T47D (cell line): ENCODE results near the gene MCU.
"Not testable (repeated sequence)": the region's sequence is repeated elsewhere in the genome, so short reads cannot be mapped to it uniquely, and the experiment has no call there.

ENCODE experiments used
- DNase-seq, 2 experiments: peaks; one replicate each; pipeline versions ENCODE4 v3.0.0 to v3.0.0-alpha.2; 2011 to 2012; ENCODE audit warnings: low read depth in 1 of 2, low spot score in 1 of 2
- JUND ChIP-seq: IDR thresholded peaks from 2 replicates; pipeline ENCODE4 v1.6.1; 2012; ENCODE audit warnings: low read depth
- in situ Hi-C: cut with HindIII; loops from 2 replicates; pipeline ENCODE4 v1.10.0; 2016; ENCODE audit warnings: low sequenced_read_pairs, low pct_unique_long_range_greater_than_20kb

The MCU gene

DNA sequence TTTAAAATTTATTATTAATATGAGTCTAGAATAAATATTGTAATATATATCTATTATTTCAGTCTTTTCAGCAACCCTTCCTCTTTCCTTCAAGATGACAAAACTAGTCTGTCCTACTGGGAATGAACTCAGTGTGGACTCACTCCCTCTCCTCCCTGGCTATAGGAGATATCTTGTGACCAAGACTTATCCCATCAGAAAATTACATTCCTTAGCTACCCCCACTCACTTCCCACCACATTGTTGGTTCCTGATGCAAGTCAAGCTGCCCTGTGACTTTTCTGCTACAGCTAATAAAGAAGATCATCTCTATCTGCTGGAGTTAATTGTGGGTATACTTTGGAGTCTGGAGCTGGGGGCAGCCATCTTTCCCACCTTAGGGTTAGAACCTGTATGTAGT lies 28.0 kb upstream of the MCU start:
- DNase-seq, result no peak
- in situ Hi-C loops, result no loop called here

DNA sequence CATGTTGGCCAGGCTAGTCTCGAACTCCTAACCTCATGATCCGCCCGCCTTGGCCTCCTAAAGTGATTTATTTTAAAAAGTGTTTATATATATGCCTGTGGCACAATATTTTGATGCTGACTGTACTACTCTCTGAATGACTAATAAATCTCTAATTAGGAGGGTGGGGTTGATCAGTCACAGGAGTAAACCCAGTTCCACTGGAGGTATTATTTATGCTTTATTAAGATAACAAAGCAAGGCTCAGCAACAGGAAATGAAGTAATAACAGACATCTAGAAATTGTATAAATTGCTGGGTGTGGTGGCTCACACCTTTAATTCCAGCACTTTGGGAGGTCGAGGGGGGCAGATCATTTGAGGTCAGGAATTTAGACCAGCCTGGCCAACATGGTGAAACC lies 26.0 kb upstream of the MCU start:
- TF ChIP-seq JUND, result no peak
- no peak for DNase-seq
- in situ Hi-C loops, result no loop called here

More for the DNA sequence above, 28.0 kb upstream of the MCU start:
- TF ChIP-seq JUND, result no peak

DNA sequence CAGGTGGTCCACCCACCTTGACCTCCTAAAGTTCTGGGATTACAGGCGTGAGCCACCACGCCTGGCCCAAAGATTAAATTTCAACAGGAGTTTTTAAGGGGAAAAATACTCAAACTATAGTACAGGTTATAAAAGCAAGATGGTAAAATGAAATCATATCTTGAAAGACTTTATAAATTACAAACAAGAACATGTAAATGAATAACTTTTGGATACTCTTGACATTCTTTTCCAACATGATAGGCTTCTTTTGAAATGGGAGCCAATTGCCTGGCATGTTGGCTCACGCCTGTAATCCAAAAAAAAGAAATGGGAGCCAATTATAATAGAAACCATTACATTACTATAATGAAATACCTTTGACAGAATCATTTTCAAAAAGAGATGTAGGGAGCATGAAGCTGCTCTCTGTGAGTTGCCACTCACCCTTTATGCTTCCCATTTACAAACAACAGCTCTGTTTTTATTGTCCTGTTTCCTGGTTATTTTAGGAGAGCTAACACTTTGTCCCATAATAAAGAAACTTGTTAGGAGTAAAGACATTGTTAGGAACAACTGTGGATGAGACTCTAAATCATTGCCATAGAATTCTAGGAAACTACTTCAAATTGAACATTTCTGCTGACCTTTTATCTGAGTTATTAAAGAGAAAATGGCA lies 24.6 kb upstream of the MCU start:
- in situ Hi-C loops, result no loop called here
- no peak for DNase-seq
- TF ChIP-seq JUND, result no peak

DNA sequence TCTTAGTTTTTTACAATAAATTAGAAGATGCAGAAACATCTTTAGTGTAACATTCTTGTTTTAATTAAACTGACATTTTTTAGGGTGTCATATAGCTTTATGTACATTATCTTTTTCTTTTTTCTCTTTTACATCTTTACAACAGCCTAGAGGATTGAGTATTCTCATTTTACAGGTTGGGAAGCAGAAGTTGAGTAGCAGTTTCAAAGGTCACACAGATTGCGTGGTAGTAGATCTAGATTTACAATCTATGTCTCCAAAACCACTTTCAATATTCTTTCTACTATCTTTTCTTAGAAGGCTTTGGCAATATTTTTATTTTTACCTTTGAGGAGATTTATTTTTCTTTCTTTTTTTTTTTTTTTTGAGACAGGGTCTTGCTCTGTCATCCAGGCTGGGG lies 18.7 kb upstream of the MCU start:
- no peak for TF ChIP-seq JUND
- in situ Hi-C loops, result no loop called here
- DNase-seq, result no peak

DNA sequence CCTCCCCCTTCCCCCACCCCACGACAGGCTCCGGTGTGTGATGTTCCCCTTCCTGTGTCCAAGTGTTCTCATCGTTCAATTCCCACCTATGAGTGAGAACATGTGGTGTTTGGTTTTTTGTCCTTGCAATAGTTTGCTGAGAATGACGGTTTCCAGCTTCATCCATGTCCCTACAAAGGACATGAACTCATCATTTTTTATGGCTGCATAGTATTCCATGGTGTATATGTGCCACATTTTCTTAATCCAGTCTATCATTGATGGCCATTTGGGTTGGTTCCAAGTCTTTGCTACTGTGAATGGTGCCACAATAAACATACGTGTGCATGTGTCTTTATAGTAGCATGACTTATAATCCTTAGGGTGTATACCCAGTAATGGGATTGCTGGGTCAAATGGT lies 17.8 kb upstream of the MCU start:
- in situ Hi-C loops, DNase-seq: not testable (repeated sequence)

DNA sequence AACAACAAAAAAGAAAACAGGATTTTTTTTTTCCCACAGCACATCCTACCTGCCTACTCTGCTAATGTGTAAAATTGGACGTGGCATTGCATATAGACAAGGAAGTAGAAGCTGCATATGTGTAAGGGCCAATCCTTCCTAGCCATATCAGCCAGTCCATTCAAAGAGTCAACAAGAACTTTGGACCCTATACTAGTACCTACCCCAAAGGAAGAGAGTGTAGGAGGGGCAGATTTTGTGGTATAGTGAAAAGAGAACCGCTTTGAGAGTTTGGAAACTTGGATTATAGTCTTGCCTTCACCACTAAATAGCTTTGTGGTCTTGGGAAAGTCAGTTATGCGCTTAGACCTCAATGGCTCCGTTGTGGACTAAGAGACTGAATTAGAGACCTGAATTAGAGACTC lies 12.1 kb upstream of the MCU start:
- TF ChIP-seq JUND, result no peak
- in situ Hi-C loops, result no loop called here
- DNase-seq, result no peak

DNA sequence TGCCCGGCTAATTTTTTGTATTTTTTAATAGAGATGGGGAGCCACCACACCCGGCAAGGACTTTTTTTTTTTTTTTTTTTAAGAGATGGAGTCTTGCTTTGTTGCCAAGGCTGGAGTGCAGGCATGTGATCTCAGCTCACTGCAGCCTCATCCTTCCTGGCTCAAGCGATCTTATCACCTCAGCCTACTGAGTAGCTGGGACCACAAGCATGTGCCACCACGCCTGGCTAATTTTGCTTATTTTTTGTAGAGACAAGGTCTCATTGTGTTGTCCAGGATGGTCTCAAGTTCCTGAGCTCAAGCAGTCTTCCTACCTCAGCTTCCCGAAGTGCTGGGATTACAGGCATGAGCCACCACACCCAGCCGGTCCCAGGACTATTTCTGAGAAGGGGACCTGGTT lies 9.3 kb upstream of the MCU start:
- no peak for TF ChIP-seq JUND
- DNase-seq, result no peak
- in situ Hi-C loops, result no loop called here

DNA sequence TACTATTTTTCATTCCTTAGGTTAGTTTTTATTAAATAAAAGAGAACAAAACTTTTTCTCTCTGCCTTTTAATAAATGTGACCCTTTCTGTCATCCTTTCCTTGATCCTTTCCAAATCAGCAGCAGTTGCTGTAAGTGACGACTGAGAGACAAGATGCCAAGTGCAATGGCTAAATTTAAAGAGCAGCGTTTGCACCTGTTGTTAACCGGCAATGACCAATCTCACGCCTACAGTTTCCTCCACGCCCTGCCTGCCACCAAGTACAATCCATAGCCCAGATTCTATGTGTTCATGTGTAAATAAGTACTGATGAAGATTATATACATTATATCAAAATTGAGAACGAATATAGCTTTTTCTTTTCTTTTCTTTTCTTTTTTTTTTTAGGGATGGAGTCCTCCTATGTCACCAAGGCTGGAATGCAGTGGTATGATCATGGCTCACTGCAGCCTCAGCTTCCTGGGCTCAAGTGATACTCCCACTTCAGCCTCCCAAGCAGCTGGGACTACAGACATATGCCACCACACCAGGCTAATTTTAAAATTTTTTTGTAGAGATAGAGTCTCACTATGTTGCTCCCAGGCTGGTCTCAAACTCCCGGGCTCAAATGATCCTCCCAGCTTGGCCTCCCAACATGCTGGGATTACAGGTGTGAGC lies 6.5 kb upstream of the MCU start:
- no peak for DNase-seq
- no peak for TF ChIP-seq JUND
- in situ Hi-C loops, result no loop called here

DNA sequence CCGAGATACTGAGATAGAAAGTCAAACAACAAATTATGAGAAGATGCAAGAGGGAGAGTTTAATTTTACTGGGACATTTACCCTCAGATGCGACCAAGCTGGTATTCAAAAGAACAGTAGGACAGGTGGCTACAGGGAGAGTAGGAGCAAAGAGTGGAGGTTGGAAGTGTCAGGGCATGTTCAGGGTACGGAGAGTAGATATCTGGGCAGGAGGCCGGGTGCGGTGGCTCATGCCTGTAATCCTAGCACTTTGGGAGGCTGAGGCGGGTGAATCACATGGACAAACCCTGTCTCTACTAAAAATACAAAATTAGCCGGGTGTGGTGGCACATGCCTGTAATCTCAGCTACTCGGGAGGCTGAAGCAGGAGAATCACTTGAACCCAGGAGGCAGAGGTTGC lies 5.5 kb upstream of the MCU start:
- in situ Hi-C loops, DNase-seq: not testable (repeated sequence)

DNA sequence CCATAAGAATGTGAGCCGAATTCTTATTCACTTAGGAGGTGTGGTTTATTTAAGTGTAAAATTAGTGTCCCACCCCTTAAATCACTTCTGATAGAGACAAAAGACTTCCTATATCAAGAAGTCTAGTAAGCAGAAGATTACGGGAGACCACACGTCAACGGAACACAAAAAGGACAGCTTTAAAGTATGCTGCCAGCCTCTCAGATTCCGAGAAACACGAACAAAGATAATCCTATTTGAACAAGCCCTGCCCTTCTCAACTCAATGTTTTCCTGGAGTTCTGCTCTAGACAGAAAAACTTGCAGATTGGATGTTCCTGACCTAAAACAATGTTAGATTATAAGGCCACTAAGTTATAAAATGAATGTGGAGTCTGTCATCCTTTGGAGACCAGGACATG lies 4.9 kb upstream of the MCU start:
- DNase-seq, result no peak
- in situ Hi-C loops, result no loop called here
- no peak for TF ChIP-seq JUND

DNA sequence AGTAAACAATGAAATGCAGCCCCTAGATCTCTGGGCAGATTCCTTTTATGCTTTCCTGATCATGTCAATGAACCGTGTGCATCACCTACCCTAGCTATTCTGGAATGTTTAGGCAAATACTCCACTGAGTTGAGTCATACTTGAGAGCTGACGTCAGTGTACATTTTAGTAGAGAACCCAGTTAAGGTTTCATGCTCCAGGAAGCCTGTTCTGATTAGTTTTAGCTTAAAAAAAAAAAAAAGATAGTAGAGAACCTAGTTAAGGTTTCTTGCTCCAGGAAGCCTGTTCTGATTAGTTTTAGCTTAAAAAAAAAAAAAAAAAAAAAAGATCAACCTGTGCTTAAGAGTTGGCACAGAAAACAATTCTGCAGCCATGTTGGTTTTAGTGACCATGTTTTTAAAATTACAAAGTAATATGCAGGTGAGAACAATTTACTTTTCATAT lies 3.7 kb upstream of the MCU start:
- in situ Hi-C loops, result no loop called here

DNA sequence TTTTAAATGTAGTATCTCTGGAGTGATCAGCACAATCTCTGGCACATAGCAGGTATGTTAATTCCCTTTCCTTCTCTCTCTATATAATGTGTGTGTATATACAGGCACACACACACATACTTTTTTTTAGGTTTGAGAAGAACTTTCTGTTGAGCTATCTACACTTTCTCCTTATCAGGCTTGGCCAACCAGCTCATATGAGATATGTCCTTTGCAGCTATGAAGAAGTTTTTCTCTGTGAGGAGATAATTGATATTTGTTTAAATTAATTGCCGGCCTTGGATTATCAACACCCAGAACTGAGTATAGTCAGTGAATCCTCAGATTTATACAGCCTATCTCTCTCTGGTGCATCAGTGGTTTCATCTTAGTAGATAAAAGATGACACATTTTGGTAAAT lies 2.3 kb upstream of the MCU start:
- DNase-seq, result no peak
- in situ Hi-C loops, result no loop called here
- TF ChIP-seq JUND, result no peak

More for the DNA sequence above, 3.7 kb upstream of the MCU start:
- DNase-seq, result peak; percentile 19 to 66
- TF ChIP-seq JUND, result no peak

DNA sequence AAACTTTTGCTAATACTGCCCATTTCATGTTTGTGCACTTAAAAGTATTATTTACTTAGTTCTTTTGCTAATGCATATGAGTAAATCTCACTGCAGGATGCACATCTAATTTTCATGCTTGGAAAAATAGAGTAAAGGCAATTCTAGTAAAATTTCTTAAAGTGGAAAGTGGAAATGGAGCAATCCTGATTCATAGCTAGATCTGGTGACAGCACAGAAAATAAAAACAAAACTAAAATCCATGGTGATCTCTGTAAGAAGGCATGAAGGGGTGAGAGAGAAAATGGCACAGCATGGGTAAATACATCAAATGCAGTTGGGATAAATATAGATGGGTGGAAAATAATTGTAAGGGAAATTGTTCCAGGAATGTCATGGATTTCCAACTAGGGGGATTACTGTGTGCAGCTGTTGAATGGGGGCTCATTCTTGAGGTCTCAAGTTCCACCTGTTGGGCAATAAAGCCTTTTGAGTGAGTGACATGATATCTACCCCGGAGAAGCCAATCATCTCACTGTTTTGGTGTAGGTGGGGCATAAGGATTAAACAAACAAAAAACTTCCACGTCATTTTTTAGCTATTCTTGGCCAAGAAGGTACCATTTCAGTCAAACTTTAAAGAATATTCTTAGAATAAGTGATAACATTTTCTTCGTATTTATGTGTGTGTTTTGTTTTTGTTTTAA lies 1.7 kb upstream of the MCU start:
- in situ Hi-C loops, result no loop called here
- no peak for TF ChIP-seq JUND
- peak in 1 of 2 experiments; percentile 9 for DNase-seq

DNA sequence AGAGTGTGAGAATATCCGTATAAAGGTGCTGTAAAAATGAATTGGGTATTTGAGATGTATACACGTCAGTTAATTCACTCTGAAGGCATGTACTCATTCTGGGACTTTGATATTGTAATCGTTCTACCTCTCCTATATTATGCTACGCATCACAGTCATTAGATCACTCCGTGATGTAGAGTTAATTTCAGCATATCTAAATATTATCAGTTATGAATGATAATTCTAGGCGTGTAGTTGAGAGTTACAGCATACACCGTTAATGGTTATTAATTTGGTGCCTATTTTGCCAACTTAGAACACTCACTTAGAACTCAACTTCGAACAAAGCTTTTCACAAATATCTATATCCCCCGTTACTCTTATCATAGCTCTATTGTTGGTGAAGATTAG lies 477 bp upstream of the MCU start:
- in situ Hi-C loops, result no loop called here
- no peak for TF ChIP-seq JUND
- no peak for DNase-seq
